ENCODE data around the gene BLVRB.
"Not testable (repeated sequence)": the region's sequence is repeated elsewhere in the genome, so short reads cannot be mapped to it uniquely, and the experiment has no call there.

BLVRB gene

GRCh38 chr19:40421993-40422747 lies 43.4 kb downstream of the BLVRB start:
- no peak for FAIRE-seq

DNA sequence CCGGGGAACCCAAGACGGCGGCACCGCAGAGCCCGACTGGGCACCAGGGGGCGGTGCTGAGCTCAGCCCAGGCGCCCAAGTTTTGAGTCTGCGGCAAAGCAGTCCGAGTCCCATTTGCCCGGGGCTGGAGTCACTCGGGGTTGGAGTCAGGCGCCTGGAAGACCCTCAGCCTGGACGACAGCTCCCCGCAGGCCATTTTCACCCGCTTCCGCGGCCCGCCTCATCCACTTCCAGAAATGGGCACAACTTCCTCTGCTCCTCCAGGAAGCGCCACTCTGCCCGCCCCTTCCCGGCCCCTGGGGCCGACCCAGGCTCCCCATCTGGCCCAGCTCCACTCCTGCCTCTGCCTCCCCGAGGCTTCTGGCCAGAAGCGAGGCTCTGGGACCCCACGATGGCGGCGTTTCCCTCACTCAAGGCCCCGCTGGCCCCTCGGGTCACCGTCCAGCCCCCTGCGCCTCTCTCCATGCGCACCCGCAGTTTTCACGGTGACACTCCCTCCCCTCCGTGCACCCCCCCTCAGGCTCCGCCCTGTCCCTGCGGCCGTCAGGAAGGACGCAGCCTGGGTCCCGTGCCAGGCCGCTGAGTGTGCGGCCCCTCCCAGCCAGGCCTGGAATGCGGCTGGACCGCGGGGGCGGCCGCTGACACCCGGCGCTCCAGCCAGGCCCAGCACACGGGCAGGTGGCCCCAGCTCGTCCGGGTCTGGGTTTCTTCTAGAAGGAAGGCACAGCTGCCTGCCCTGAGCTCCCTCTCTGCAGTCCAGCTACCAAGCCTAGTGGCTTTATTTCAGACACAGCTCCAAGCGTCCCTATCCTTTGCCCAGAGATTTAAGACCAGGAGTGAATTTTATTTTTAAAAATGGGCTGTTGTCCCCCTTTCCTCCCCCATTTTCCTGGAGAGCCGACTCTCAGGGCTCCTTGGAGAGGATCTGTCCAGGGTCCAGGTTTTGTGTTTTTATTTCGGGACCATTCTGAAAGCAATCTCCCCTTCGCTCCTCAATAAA lies 44.5 kb downstream of the BLVRB start:
- FAIRE-seq: no peak

- no peak for FAIRE-seq
Observed at GRCh38 chr19:40420451-40420765, 45.1 kb downstream of the BLVRB start.

- no peak for FAIRE-seq
Observed at GRCh38 chr19:40419780-40420179, 45.8 kb downstream of the BLVRB start.

GRCh38 chr19:40419066-40419612 lies 46.4 kb downstream of the BLVRB start:
- FAIRE-seq: no peak

DNA sequence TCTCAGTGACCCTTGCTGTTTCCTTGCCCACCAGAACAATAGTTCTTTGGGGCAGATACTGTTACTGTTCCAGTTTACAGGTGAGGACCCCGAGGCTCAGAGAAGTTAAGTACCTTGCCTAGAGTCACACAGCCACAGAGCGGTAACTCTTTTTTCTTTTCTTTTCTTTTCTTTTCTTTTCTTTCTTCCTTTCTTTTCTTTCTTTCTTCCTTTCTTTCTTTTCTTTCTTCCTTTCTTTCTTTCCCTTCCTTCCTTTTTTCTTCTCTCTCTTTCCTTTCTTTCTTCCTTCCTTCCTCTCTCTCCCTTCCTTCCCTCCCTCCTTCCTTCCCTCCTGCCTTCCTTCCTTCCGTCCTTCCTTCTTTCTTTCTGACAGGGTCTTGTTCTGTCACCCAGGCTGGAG lies 47.5 kb downstream of the BLVRB start:
- FAIRE-seq: no peak

- no peak for FAIRE-seq
Observed at GRCh38 chr19:40417643-40417981, 47.9 kb downstream of the BLVRB start.

DNA sequence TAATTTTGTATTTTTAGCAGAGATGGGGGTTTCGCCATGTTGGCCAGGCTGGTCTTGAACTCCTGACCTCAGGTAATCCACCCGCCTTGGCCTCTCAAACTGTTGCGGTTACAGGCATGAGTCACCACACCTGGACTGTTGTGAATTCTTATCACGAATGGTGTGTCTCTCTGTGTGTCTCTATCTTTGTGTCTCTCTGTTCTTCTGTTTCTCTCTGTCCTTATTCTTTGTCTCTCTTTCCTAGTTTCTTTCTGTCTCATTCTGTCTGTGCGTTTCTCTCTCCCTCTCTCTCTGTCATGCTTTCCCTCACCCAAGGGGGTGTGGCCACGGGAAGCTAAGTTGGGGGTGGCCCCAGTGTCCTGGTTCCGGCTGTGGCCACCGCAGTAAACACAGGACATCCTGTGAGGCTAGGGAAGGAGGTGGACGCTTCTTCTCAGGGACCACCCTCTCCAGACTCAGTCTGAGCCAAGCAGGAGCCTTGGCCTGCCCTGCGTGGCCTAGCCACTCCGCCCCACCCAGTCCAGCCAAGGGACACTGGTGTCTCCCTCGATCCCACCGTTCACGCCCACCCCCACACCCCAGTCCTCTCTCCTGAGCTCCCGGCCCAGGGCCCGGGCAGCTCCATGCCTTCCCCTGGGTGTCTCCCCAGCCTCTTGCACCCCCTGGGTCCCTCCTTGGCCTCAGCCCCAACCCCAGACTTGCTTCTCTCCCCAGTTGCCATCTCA lies 48.5 kb downstream of the BLVRB start:
- no peak for FAIRE-seq

- FAIRE-seq: no peak
Observed at GRCh38 chr19:40415768-40416167, 49.8 kb downstream of the BLVRB start.

- no peak for FAIRE-seq
Observed at GRCh38 chr19:40414542-40415535, 50.7 kb downstream of the BLVRB start.

GRCh38 chr19:40413291-40413845 lies 52.2 kb downstream of the BLVRB start, which contains the start of gene PRX:
Gene PRX (minus strand): TSS chr19:40413378. CDS start chr19:40407932, 5,446 bp downstream.
- FAIRE-seq: no peak

GRCh38 chr19:40412866-40413265 lies 52.7 kb downstream of the BLVRB start:
- FAIRE-seq: no peak

DNA sequence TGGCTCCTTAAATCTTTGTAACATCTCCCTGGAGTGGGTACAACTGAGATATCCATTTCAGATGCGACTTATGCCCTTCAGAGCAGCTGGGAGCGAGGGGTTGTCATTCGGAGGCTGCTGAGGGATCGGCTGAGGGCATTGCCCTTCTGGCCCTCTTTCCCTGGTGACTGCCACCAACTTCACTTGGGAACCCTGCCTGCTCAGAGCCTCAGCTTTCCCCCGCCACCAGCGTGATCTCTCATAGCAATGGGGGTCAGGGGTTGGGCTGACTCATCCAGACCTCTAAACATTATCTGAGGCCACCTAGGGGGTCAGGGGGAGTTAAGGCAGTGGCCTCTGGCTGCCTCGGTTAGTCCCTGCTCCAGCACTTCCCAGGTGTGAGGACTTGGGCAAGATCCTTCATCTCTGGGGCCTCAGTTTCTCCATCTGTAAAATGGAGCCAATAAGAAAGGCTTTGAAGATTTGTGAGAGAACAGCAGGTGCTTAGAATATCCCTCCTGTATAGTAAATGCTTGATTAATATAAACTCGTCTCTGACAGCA lies 53.5 kb downstream of the BLVRB start:
- FAIRE-seq: no peak

DNA sequence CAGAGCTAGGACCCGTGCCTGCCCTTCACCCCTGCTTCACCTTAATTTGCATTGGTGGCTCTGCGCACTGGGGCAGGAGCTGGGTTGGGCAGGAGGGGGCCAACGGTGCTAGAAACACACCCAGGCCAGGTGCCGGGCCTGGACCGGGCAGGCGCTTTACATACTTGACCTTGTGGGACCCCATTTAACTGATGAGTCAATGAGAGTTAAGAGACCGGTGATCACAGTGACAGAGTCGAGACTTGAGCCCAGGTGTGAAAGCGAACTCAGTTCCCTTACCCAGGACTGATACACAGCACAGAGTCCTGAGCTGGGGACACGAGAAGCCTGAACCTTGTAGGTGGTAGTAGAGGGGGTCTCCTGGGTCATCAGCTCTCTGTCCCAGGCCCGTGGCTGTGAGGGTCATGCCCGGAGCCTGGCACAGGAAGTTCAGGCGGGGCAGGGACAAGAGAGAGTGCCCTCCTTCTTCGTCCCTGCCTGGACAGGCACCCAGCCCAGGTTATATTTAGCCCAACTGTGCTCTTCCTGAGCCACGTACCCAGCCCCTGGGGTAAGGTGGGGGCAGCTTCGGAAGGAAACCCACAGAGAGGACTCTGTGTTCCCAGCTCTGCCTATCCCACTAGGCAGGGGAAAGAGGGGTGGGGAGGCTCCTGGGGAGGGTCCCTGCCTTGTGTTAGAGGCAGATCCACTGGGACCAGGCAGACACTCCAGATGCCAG lies 54.3 kb downstream of the BLVRB start:
- no peak for FAIRE-seq

GRCh38 chr19:40410030-40410389 lies 55.5 kb downstream of the BLVRB start:
- no peak for FAIRE-seq

- FAIRE-seq: not testable (repeated sequence)
Observed at GRCh38 chr19:40408598-40408925, 57.0 kb downstream of the BLVRB start.

GRCh38 chr19:40407714-40408597 lies 57.6 kb downstream of the BLVRB start:
- FAIRE-seq: no peak

DNA sequence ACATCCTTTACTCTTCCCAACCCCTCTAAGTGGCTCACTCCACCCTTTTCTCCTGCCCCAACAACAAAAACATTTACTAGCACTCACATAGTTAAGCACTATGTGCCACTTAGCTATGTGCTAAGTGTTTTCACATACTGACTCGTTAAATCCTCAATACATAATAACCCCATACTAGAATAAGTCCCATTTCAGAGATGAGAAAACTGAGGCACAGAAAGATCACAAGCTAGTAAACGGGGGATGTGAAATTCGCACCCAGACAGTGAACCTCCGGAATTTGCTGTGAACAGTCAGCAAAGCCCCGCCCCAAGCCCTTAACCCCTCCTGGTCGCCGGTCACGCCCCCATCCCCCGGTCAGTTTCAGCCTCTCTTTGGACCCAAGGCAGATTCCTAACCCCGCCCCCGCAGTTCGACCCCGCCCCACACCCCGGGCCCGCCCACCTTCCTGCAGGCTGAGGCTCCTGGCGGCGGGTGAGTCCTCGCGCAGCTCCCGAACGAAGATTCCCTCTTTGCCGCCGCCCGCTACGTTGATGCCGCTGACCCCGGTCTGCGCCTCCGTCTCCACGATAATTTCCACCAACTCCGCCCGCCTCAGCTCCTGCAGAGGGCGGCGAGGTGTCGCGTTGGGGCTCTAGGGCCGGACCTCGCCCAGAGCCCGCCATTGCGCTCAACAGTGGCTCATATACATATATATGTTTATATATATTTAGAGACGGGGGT lies 62.1 kb downstream of the BLVRB start:
- no peak for FAIRE-seq

DNA sequence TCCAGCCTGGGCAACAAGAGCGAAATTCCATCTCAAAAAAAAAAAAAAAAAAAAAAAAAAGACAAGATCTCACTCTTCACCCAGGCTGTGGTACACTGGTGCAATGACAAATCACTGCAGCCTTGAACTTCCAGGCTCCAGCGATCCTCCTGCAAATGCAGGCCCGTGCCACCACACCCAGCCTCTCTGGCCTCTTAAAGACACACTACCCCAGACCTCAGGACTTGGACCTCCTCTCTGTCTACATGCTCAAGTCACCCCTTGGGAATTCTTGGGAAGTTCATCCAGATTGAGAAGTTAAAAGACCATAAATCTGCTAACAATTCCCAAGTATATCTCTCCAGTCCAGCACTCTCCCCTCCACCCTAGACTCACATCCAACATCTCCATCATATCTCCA lies 65.0 kb downstream of the BLVRB start:
- no peak for FAIRE-seq

Measured in G401.6 (cell line).